Measurements from ENCODE around the gene LYST. TPM values are rescaled to one million over a fixed set of nuclear protein-coding genes. Genes with fewer than 3 reads are reported as not detected.
"Not testable (repeated sequence)": the region's sequence is repeated elsewhere in the genome, so short reads cannot be mapped to it uniquely, and the experiment has no call there.

Gene LYST
- total RNA-seq, 2 donors from 2014 or later = 21.9 to 41.7 TPM

DNA sequence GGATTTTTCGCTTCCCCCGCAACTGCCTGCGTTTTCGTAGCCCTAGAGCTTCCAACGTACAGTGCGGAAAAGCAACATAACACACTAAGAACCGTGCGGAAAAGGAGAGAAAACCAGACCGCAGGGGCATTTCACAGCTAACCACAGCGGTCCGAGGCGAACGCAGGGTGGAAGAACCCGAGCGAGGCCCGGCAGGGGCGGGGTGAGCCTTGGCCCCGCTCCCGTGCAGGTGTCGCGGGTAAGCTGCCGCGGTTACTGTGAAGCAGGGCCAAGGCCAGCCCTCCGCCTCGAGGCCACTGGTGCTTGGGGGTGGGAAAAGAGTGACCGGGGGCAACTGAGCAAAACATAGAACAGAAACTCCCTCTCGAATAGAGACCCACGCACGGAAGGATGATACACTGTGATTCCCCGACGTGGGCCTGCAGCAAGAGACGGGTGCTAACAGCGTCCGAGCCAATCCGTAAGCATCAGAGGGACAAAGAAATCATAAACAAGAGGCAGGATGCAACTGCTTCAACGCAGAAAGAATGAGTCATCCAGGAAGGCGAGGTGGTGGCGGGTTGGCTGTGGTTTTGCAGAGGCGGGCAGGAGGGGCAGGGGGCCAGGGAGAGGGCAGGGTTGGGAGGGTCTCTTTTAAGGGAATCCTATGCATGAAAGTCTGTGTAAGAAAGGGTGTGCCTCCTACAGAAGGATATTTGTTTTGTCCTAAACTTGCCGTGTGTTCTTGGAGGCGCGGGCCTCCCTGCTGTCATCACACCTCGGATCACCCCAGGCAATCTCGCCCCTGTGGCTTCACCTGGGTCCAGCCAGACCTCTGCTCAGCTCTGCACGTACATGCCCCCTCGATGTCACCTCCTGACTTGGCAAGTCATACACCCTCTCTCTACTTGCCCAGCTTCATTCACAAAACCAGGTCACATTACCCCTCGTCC, 224.4 kb downstream of the LYST start:
- peak; percentile 42 for DNase-seq (ENCODE audit: low spot score)
- peak overlapping the region; percentile 55 to 58 for H3K27ac ChIP-seq
- H3K36me3 ChIP-seq = no peaks in the 10 kb centered on the region
- H3K27me3 ChIP-seq (replicated peaks; ENCODE audit: insufficient read depth) = no peaks in the 10 kb centered on the region
- 32% methylated on average over 47 of the region's 47 CpGs for WGBS
- intact Hi-C loops (cut with DNase I) = no loop called here
- H3K4me1 ChIP-seq (replicated peaks) = no peaks in the 10 kb centered on the region
- peak overlapping the region in 1 of 2 donors; percentile 1 for H3K4me3 ChIP-seq
- peak; percentile 34 for TF ChIP-seq POLR2AphosphoS5 (IDR thresholded peaks at IDR 0.05)
- TF ChIP-seq, protein P1, sequence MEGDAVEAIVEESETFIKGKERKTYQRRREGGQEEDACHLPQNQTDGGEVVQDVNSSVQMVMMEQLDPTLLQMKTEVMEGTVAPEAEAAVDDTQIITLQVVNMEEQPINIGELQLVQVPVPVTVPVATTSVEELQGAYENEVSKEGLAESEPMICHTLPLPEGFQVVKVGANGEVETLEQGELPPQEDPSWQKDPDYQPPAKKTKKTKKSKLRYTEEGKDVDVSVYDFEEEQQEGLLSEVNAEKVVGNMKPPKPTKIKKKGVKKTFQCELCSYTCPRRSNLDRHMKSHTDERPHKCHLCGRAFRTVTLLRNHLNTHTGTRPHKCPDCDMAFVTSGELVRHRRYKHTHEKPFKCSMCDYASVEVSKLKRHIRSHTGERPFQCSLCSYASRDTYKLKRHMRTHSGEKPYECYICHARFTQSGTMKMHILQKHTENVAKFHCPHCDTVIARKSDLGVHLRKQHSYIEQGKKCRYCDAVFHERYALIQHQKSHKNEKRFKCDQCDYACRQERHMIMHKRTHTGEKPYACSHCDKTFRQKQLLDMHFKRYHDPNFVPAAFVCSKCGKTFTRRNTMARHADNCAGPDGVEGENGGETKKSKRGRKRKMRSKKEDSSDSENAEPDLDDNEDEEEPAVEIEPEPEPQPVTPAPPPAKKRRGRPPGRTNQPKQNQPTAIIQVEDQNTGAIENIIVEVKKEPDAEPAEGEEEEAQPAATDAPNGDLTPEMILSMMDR (IDR thresholded peaks at IDR 0.05) = no peak
- no peaks in the 10 kb centered on the region for H3K9me3 ChIP-seq

DNA sequence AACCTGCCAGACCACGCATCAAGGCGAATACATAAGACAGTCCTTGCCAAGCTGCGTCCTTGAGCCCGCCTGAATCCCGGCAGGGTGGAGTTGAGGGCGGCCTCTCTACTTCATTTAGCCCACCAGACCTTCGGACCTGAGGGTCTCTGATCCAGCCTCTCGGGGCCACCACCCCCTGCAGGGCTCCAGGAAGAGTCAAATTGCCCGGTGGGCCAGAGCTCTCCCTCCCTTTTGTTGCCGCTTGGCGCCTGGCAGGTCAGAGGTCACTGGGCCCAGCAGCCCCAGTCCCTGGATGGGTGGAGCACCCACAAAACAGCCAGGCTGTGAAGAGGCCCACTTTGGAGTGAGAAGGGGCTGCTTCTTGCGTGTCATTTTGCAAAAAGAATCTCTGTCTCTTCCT, 226.1 kb downstream of the LYST start:
- intact Hi-C loops (cut with DNase I) = no loop called here
- no peak for TF ChIP-seq POLR2AphosphoS5 (IDR thresholded peaks at IDR 0.05)
- TF ChIP-seq POLR2A (IDR thresholded peaks at IDR 0.05) = no peak
- TF ChIP-seq, protein P1 (IDR thresholded peaks at IDR 0.05) = no peak

DNA sequence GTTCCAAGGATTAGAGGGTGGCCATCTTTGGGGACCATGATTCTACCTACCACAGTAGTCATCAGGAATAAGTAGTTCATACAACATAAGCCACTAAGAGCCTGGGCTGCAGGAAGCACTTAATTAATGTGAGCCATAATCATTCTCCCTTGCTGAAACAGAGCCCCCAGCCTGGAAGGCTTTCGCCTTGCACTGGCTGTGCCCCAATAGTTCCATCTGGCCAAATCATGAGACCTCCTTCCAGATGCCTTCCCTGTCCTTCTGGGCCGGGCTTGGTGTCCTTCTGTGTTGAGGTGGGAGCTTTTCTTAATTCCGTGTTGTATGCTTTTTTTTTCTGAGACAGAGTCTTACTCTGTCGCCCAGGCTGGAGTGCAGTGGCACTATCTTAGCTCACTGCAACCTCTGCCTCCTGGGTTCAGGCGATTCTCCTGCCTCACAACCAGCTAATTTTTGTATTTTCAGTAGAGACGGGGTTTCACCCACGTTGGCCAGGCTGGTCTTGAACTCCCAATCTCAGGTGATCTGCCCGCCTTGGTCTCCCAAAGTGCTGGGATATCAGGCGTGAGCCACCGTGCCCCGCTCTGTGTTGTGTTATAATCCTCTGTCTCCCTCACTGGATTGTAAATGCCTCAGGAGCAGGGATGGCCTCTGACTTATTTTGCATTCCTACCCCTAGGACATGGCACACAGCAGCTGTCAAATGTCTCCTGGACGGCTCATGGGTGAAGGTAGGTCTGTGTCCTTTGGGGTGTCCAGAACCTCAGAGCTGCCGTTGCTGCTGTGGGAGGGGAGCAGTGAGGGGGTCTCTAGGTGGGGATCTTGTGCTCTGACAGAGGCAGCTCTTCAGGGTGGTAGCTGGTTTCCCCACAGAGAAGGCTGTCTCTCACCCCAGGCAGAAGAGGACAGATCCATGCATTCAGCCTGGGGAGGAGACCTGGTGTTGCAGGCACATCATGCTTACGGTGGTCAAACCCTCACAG, 227.2 kb downstream of the LYST start:
- no peak overlapping the region for H3K4me3 ChIP-seq
- H3K27me3 ChIP-seq (replicated peaks; ENCODE audit: insufficient read depth) = no peaks in the 10 kb centered on the region
- DNase-seq (ENCODE audit: low spot score) = no peak
- H3K27ac ChIP-seq = no peak overlapping the region
- intact Hi-C loops (cut with DNase I) = no loop called here
- 83% methylated on average over 14 of the region's 14 CpGs for WGBS
- H3K4me1 ChIP-seq (replicated peaks) = no peaks in the 10 kb centered on the region
- H3K9me3 ChIP-seq = no peaks in the 10 kb centered on the region
- no peaks in the 10 kb centered on the region for H3K36me3 ChIP-seq
- TF ChIP-seq POLR2A (IDR thresholded peaks at IDR 0.05) = no peak
- TF ChIP-seq POLR2AphosphoS5 (IDR thresholded peaks at IDR 0.05) = no peak
- TF ChIP-seq, protein P1 (IDR thresholded peaks at IDR 0.05) = no peak

More for the DNA sequence above, 226.1 kb downstream of the LYST start:
- Histone ChIP-seq H3K27me3 (replicated peaks; ENCODE audit: insufficient read depth) (no peaks in the 10 kb centered on the region), H3K27ac (no peak overlapping the region), H3K4me1 (replicated peaks) (no peaks in the 10 kb centered on the region), H3K9me3 (no peaks in the 10 kb centered on the region), H3K4me3 (no peak overlapping the region), H3K36me3 (no peaks in the 10 kb centered on the region)
- no peak for DNase-seq (ENCODE audit: low spot score)
- 88% methylated on average over 10 of the region's 12 CpGs for WGBS

DNA sequence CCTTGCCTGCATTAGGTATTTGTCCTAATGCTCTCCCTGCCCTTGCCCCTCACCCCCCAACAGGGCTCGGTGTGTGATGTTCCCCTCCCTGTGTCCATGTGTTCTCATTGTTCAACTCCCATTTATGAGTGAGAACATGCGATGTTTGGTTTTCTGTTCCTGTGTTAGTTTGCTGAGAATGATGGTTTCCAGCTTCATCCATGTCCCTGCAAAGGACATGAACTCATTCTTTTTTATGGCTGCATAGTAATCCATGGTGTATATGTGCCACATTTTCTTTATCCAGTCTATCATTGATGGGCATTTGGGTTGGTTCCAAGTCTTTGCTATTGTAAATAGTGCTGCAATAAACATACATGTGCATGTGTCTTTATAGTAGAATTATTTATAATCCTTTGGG, 228.1 kb downstream of the LYST start:
- H3K4me3 ChIP-seq; intact Hi-C loops (cut with DNase I); H3K36me3 ChIP-seq; H3K27me3 ChIP-seq (replicated peaks; ENCODE audit: insufficient read depth); H3K27ac ChIP-seq; H3K9me3 ChIP-seq; DNase-seq (ENCODE audit: low spot score); H3K4me1 ChIP-seq (replicated peaks): not testable (repeated sequence)
- 82% methylated on average over 2 of the region's 2 CpGs for WGBS

Measured in prostate gland (tissue), 2 donors.